ENCODE results near the gene OR13F1. TPM values are rescaled to one million over a fixed set of nuclear protein-coding genes. Genes with fewer than 3 reads are reported as not detected.

OR13F1 gene
- total and polyA plus RNA-seq, 2 of the 8 experiments (the other 6 are each of a cell fraction or from before 2014, with no cell fraction given): not detected

DNA sequence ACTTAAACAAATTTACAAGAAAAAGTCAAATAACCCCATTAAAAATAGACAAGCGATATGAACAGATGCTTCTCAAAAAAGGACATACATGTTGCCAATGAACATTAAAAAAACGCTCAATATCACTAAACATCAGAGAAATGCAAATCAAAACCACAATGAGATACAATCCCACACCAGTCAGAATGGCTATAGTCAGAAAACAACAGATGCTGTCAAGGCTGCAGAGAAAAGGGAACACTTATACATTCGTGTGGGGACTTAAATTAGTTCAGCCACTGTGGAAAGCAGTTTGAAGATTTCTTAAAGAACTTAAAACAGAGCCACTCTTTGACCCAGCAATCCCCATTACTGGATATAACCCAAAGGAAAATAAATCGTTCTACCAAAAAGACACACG lies 10.8 kb downstream of the OR13F1 start:
- POLR2A ChIA-PET (ENCODE audit: partially characterized antibody): no interaction called here
- no peak overlapping the region for H2AFZ ChIP-seq (ENCODE audit: low read length)
- CTCF ChIA-PET (ENCODE audit: partially characterized antibody): no interaction called here
- no peak for TF ChIP-seq EGR1 (IDR thresholded peaks at IDR 0.05; ENCODE audit: borderline replicate concordance, low read depth, low read length)
- TF ChIP-seq BACH1 (IDR thresholded peaks at IDR 0.05; ENCODE audit: low read length): no peak
- no peak for TF ChIP-seq EZH2 (IDR thresholded peaks at IDR 0.05; ENCODE audit: low read depth, low read length, severe bottlenecking)
- no peak for TF ChIP-seq BCL11A (IDR thresholded peaks at IDR 0.05; ENCODE audit: low read depth in 2 of 2, low read length in 2 of 2)
- TF ChIP-seq, protein P1, sequence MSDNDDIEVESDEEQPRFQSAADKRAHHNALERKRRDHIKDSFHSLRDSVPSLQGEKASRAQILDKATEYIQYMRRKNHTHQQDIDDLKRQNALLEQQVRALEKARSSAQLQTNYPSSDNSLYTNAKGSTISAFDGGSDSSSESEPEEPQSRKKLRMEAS (IDR thresholded peaks at IDR 0.05): no peak
- TF ChIP-seq, protein P2, sequence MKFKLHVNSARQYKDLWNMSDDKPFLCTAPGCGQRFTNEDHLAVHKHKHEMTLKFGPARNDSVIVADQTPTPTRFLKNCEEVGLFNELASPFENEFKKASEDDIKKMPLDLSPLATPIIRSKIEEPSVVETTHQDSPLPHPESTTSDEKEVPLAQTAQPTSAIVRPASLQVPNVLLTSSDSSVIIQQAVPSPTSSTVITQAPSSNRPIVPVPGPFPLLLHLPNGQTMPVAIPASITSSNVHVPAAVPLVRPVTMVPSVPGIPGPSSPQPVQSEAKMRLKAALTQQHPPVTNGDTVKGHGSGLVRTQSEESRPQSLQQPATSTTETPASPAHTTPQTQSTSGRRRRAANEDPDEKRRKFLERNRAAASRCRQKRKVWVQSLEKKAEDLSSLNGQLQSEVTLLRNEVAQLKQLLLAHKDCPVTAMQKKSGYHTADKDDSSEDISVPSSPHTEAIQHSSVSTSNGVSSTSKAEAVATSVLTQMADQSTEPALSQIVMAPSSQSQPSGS (IDR thresholded peaks at IDR 0.05; ENCODE audit: low read length): no peak
- TF ChIP-seq RXRA (IDR thresholded peaks at IDR 0.05; ENCODE audit: insufficient read depth, low read depth, low read length): no peak
- no peak for TF ChIP-seq CEBPB (IDR thresholded peaks at IDR 0.05; ENCODE audit: low read depth, low read length)
- no peak for TF ChIP-seq SAP30 (IDR thresholded peaks at IDR 0.05; ENCODE audit: insufficient read depth, insufficient replicate concordance, low read length)
- no peak for TF ChIP-seq KDM1A (IDR thresholded peaks at IDR 0.05; ENCODE audit: borderline replicate concordance, low read length)
- TF ChIP-seq SIRT6 (IDR thresholded peaks at IDR 0.05; ENCODE audit: low read length): no peak
- TF ChIP-seq CREB1 (IDR thresholded peaks at IDR 0.05): no peak
- no peak for TF ChIP-seq RNF2 (IDR thresholded peaks at IDR 0.05; ENCODE audit: borderline replicate concordance, low read depth, low read length, missing control alignments, poor library complexity, severe bottlenecking)

More for the DNA sequence above, 10.8 kb downstream of the OR13F1 start:
- H2BK20ac ChIP-seq (ENCODE audit: low read length): no peak overlapping the region
- H3K23ac ChIP-seq (ENCODE audit: insufficient read length): no peak overlapping the region
- no peak overlapping the region for H3K4me2 ChIP-seq (ENCODE audit: insufficient read depth in 1 of 2, low read depth in 2 of 2, low read length in 2 of 2)
- no peak for DNase-seq (ENCODE audit: low read depth in 1 of 2, low spot score in 2 of 2)
- H3K4me1 ChIP-seq (replicated peaks in 1 of 4; ENCODE audit: control insufficient read depth in 3 of 4, insufficient read depth in 4 of 4, low read length in 3 of 4): no peaks in the 10 kb centered on the region
- no peak overlapping the region for H2BK120ac ChIP-seq (replicated peaks; ENCODE audit: low read depth, low read length)
- 80% methylated on average over 5 of the region's 5 CpGs; no CpG with 5 or more reads in 1 of the 2 experiments for WGBS, 2 experiments (ENCODE audit: extremely low coverage in 1 of 2, insufficient coverage in 1 of 2, insufficient read length in 1 of 2, insufficient replicate concordance in 2 of 2, low coverage in 1 of 2, low lambda C conversion rate in 2 of 2, missing lambda C conversion rate in 1 of 2)
- H3K56ac ChIP-seq (replicated peaks; ENCODE audit: insufficient read length, low read depth, low read length): no peak overlapping the region
- FAIRE-seq: no peak
- no peak overlapping the region for H4K91ac ChIP-seq (replicated peaks; ENCODE audit: insufficient read length, low read length)
- no peak overlapping the region for H4K8ac ChIP-seq (ENCODE audit: extremely low read depth, insufficient read depth, low read length)
- H3K36me3 ChIP-seq (ENCODE audit: control insufficient read depth in 2 of 4, insufficient read depth in 4 of 4, low read length in 3 of 4): no peaks in the 10 kb centered on the region
- H3K79me1 ChIP-seq (ENCODE audit: low read depth, low read length): no peaks in the 10 kb centered on the region
- H2BK5ac ChIP-seq (ENCODE audit: low read depth, low read length): no peak overlapping the region
- no peaks in the 10 kb centered on the region for H3K23me2 ChIP-seq (ENCODE audit: low read depth, low read length)
- H3K79me2 ChIP-seq (ENCODE audit: control insufficient read depth in 1 of 2, insufficient read depth in 2 of 2, low read length in 2 of 2): no peaks in the 10 kb centered on the region
- no peaks in the 10 kb centered on the region for H4K20me1 ChIP-seq (replicated peaks in 1 of 2; ENCODE audit: control insufficient read depth in 1 of 2, insufficient read depth in 2 of 2, low read length in 2 of 2)
- no peak overlapping the region for H3K4me3 ChIP-seq (ENCODE audit: extremely low read depth in 1 of 4, insufficient read depth in 2 of 4, low read depth in 3 of 4, low read length in 4 of 4)
- H4K5ac ChIP-seq (ENCODE audit: insufficient read length, low read depth, low read length): no peak overlapping the region
- H3K18ac ChIP-seq (ENCODE audit: extremely low read depth, low read length): no peak overlapping the region
- no peak overlapping the region for H3K14ac ChIP-seq (ENCODE audit: insufficient read length)
- H3K4ac ChIP-seq (replicated peaks; ENCODE audit: insufficient read length, low read depth, low read length): no peak overlapping the region
- no peak overlapping the region for H3K9ac ChIP-seq (replicated peaks in 1 of 4; ENCODE audit: extremely low read depth in 1 of 4, low read depth in 3 of 4, low read length in 3 of 4)
- no peaks in the 10 kb centered on the region for H3K9me3 ChIP-seq (ENCODE audit: insufficient read depth in 2 of 2, low read depth in 1 of 2, low read length in 1 of 2)
- no peaks in the 10 kb centered on the region for H3K27me3 ChIP-seq (replicated peaks in 1 of 4; ENCODE audit: control insufficient read depth in 3 of 4, extremely low read depth in 1 of 4, insufficient read depth in 3 of 4, low read length in 3 of 4)
- H2AK5ac ChIP-seq (ENCODE audit: low read depth, low read length): no peak overlapping the region
- H3K27ac ChIP-seq (ENCODE audit: low read depth, low read length): no peak overlapping the region
- H2BK15ac ChIP-seq (ENCODE audit: low read length): no peak overlapping the region
- no peak overlapping the region for H2BK12ac ChIP-seq (ENCODE audit: low read depth, low read length)
